ENCODE measurements around the gene MBTD1.

DNA sequence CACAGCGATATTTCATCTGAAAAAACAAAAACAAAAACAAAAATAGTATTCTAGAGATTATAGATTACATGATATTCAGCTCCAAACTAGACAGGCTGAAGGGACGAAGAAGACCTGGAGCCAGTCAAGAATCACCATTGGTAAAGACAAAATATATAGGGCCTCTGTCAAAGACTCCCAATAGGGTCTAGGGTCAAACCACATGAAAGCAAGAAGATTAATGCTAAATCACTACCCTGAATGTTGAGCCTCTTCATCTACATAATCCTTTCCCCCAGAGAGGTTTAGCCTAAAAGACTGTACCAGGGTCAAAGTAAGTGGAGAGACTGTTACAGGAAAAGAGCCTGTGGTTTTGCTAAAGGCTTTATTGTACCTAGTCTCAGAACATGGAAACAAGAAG is 117.3 kb downstream of the MBTD1 start:
- no peak for TF ChIP-seq EZH2phosphoT487 (IDR thresholded peaks at IDR 0.05)
- TF ChIP-seq, protein P1, sequence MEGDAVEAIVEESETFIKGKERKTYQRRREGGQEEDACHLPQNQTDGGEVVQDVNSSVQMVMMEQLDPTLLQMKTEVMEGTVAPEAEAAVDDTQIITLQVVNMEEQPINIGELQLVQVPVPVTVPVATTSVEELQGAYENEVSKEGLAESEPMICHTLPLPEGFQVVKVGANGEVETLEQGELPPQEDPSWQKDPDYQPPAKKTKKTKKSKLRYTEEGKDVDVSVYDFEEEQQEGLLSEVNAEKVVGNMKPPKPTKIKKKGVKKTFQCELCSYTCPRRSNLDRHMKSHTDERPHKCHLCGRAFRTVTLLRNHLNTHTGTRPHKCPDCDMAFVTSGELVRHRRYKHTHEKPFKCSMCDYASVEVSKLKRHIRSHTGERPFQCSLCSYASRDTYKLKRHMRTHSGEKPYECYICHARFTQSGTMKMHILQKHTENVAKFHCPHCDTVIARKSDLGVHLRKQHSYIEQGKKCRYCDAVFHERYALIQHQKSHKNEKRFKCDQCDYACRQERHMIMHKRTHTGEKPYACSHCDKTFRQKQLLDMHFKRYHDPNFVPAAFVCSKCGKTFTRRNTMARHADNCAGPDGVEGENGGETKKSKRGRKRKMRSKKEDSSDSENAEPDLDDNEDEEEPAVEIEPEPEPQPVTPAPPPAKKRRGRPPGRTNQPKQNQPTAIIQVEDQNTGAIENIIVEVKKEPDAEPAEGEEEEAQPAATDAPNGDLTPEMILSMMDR (IDR thresholded peaks at IDR 0.05), result no peak

All from neural progenitor cell (in vitro differentiated cells).